WTC11 (cell line): ENCODE results near the gene ZSWIM2. TPM values are rescaled to one million over a fixed set of nuclear protein-coding genes. Genes with fewer than 3 reads are reported as not detected.

ENCODE experiments used
- ATAC-seq: fragments of 200-7000 bp; cut with Tn5 transposase; 2 replicates; pipeline ENCODE4 v1.10.0; 2021; ENCODE audit warnings: mild to moderate bottlenecking, moderate library complexity
- CTCF ChIA-PET: fragments of 300-600 bp; sonication (Branson Sonifier 250); formaldehyde crosslinking; loops from one replicate; lab custom pipeline; 2021; ENCODE audit warnings: antibody characterized with exemption; lab: Charles Lee
- POLR2A ChIA-PET: fragments of 350-600 bp; sonication (Branson Sonifier 250); formaldehyde crosslinking; loops from one replicate; lab custom pipeline; 2021; ENCODE audit warnings: antibody characterized with exemption; lab: Charles Lee
- DNase-seq: peaks from one replicate; pipeline ENCODE4 v3.0.0; 2021; ENCODE audit warnings: low spot score
- H3K27ac Mint-ChIP-seq: 2 replicates; pipeline ENCODE4 v1.8.0; 2021; ENCODE audit warnings: mixed read lengths
- H3K27me3 Mint-ChIP-seq: 2 replicates; pipeline ENCODE4 v1.8.0; 2021; ENCODE audit warnings: low read depth, mild to moderate bottlenecking, moderate library complexity, mixed read lengths
- H3K36me3 Mint-ChIP-seq: 2 replicates; pipeline ENCODE4 v1.8.0; 2021; ENCODE audit warnings: mixed read lengths
- H3K4me1 Mint-ChIP-seq: 2 replicates; pipeline ENCODE4 v1.8.0; 2022; ENCODE audit warnings: mixed read lengths
- H3K4me3 Mint-ChIP-seq: 2 replicates; pipeline ENCODE4 v1.8.0; 2021; ENCODE audit warnings: mild to moderate bottlenecking, moderate library complexity, mixed read lengths
- H3K9me3 Mint-ChIP-seq: 2 replicates; pipeline ENCODE4 v1.8.0; 2021; ENCODE audit warnings: mixed read lengths
- AR ChIP-seq: fragments of 250-450 bp; sonication (Bioruptor Pico); IDR thresholded peaks from 2 replicates; pipeline ENCODE4 v1.9.0; 2021; ENCODE audit warnings: mild to moderate bottlenecking
- CDX4 ChIP-seq: fragments of 250-450 bp; sonication (Bioruptor Pico); IDR thresholded peaks from 2 replicates; pipeline ENCODE4 v1.9.0; 2021; ENCODE audit warnings: moderate library complexity, mild to moderate bottlenecking, inconsistent platforms, borderline replicate concordance
- ERG ChIP-seq: fragments of 250-450 bp; sonication (Bioruptor Pico); IDR thresholded peaks from 2 replicates; pipeline ENCODE4 v1.8.0; 2021; ENCODE audit warnings: mild to moderate bottlenecking
- GRHL2 ChIP-seq: fragments of 250-450 bp; sonication (Bioruptor Pico); IDR thresholded peaks from 2 replicates; pipeline ENCODE4 v1.8.0; 2022; ENCODE audit warnings: mild to moderate bottlenecking, moderate library complexity; ENCODE audit not compliant: insufficient replicate concordance, severe bottlenecking
- MXD4 ChIP-seq: fragments of 250-450 bp; sonication (Bioruptor Pico); IDR thresholded peaks from 2 replicates; pipeline ENCODE4 v1.8.0; 2021; ENCODE audit warnings: mild to moderate bottlenecking, moderate library complexity, borderline replicate concordance
- SOX15 ChIP-seq: fragments of 250-450 bp; sonication (Bioruptor Pico); IDR thresholded peaks from 2 replicates; pipeline ENCODE4 v1.9.0; 2021; ENCODE audit warnings: mild to moderate bottlenecking
- TCF7 ChIP-seq: sonication (generic); formaldehyde crosslinking; IDR thresholded peaks from 2 replicates; pipeline ENCODE4 v1.8.0; 2022; ENCODE audit warnings: mild to moderate bottlenecking, low read depth, missing genetic modification reagents, moderate library complexity
- TEAD4 ChIP-seq: sonication (generic); formaldehyde crosslinking; IDR thresholded peaks from 2 replicates; pipeline ENCODE4 v1.8.0; 2022; ENCODE audit warnings: mild to moderate bottlenecking, missing genetic modification reagents
- TP53 ChIP-seq: sonication (generic); formaldehyde crosslinking; IDR thresholded peaks from 2 replicates; pipeline ENCODE4 v1.8.1; 2023; ENCODE audit warnings: mild to moderate bottlenecking, missing genetic modification reagents
- USF1 ChIP-seq: sonication (generic); formaldehyde crosslinking; IDR thresholded peaks from 2 replicates; pipeline ENCODE4 v1.8.0; 2022; ENCODE audit warnings: mild to moderate bottlenecking, missing genetic modification reagents
- ZBTB21 ChIP-seq: sonication (generic); formaldehyde crosslinking; IDR thresholded peaks from 2 replicates; pipeline ENCODE4 v1.8.1; 2023; ENCODE audit warnings: mild to moderate bottlenecking, missing genetic modification reagents, borderline replicate concordance
- ZNF232 ChIP-seq: sonication (generic); formaldehyde crosslinking; IDR thresholded peaks from 2 replicates; pipeline ENCODE4 v1.8.0; 2022; ENCODE audit warnings: mild to moderate bottlenecking, missing genetic modification reagents
- ZNF512 ChIP-seq: sonication (generic); formaldehyde crosslinking; IDR thresholded peaks from 2 replicates; pipeline ENCODE4 v1.8.1; 2022; ENCODE audit warnings: missing genetic modification reagents, borderline replicate concordance
- ZNF532 ChIP-seq: fragments of 250-450 bp; sonication (Bioruptor Pico); IDR thresholded peaks from 2 replicates; pipeline ENCODE4 v1.9.0; 2021; ENCODE audit warnings: mild to moderate bottlenecking, borderline replicate concordance
- ZNF671 ChIP-seq: fragments of 250-450 bp; sonication (Bioruptor Pico); IDR thresholded peaks from 2 replicates; pipeline ENCODE4 v1.8.0; 2021; ENCODE audit warnings: mild to moderate bottlenecking
- total RNA-seq: library from RNA; stranded (reverse); gene quantifications from 3 replicates; pipeline ENCODE4 v1.2.3, GENCODE V29; 2021

The ZSWIM2 gene
- total RNA-seq, 1 experiment from 2014 or later = not detected

- ChIA-PET CTCF (interaction anchor here (0.6 kb wide), 1 partner anchor 14 kb away, joined by 3 read pairs; no protein-coding TSS in a partner anchor), POLR2A (no interaction called here)
- H3K36me3 Mint-ChIP-seq = no peaks in the 10 kb centered on the region
- DNase-seq (no peak), ATAC-seq (no peak)
- no peaks in the 10 kb centered on the region for H3K9me3 Mint-ChIP-seq
- TF ChIP-seq SOX15 (CRISPR knock-in tag) (no peak), ZNF512 (CRISPR knock-in tag) (no peak), USF1 (CRISPR knock-in tag) (no peak), ZBTB21 (CRISPR knock-in tag) (no peak), ZNF532 (CRISPR knock-in tag) (no peak), ERG (no peak), MXD4 (CRISPR knock-in tag) (no peak), TP53 (CRISPR knock-in tag) (no peak), TEAD4 (CRISPR knock-in tag) (no peak), CDX4 (CRISPR knock-in tag) (no peak)
- H3K4me1 Mint-ChIP-seq = 0 out of 2 replicates have a peak, but pooled peaks cover 3% of the 10 kb centered on the region
- no peak overlapping the region for H3K27ac Mint-ChIP-seq
- H3K4me3 Mint-ChIP-seq = no peak overlapping the region
- no peaks in the 10 kb centered on the region for H3K27me3 Mint-ChIP-seq
Observed at GRCh38 chr2:186889101-186889879, 40.3 kb upstream of the ZSWIM2 start.

GRCh38 chr2:186887107-186888090, 38.4 kb upstream of the ZSWIM2 start:
- TF ChIP-seq ZNF671 (no peak), AR (no peak), TCF7 (no peak), ZNF232 (CRISPR knock-in tag) (no peak), GRHL2 (no peak)
- CTCF ChIA-PET = interaction anchor here (1.1 kb wide), 1 partner anchor 25 kb away, joined by 3 read pairs; no protein-coding TSS in a partner anchor
- POLR2A ChIA-PET = no interaction called here
- Mint-ChIP-seq H3K4me1 (no peaks in the 10 kb centered on the region), H3K36me3 (no peaks in the 10 kb centered on the region), H3K9me3 (no peaks in the 10 kb centered on the region; the same call in 1 of the 2 replicates), H3K27me3 (no peaks in the 10 kb centered on the region), H3K27ac (no peak overlapping the region), H3K4me3 (no peak overlapping the region)
- ATAC-seq = peak; percentile 46
- no peak for DNase-seq
